Measurements from ENCODE around the gene CDK11A.

CDK11A gene

GRCh38 chr1:1658583-1659549, 65.3 kb downstream of the CDK11A start, which contains the start of gene CDK11B:
Gene CDK11B (minus strand): TSS chr1:1659004. CDS start chr1:1657485, 1,519 bp downstream.
- DNase-seq = peak; percentile 71
